Measurements from ENCODE around the gene LENEP. TPM values are rescaled to one million over a fixed set of nuclear protein-coding genes. Genes with fewer than 3 reads are reported as not detected.

Gene LENEP
- total RNA-seq, 1 donor = not detected

GRCh38 chr1:155015527-155016230, 22.3 kb downstream of the LENEP start:
- no peak overlapping the region for H3K4me2 ChIP-seq (ENCODE audit: insufficient read depth, low read length)
- peaks cover 18% of the 10 kb centered on the region for H3K79me2 ChIP-seq (ENCODE audit: insufficient read depth, low read length)
- peak; percentile 61 for DNase-seq (ENCODE audit: insufficient read length, low spot score, missing footprints)
- H4K20me1 ChIP-seq (ENCODE audit: insufficient read depth, low read length) = peaks cover 26% of the 10 kb centered on the region
- peaks cover 15% of the 10 kb centered on the region for H3K4me1 ChIP-seq (ENCODE audit: insufficient read depth, low read length)
- no peak overlapping the region for H3K4me3 ChIP-seq (ENCODE audit: insufficient read depth, low read length)
- H3K27ac ChIP-seq (ENCODE audit: low read depth, low read length) = no peak overlapping the region
- TF ChIP-seq CTCF (IDR thresholded peaks at IDR 0.05; ENCODE audit: extremely low read depth, low read depth, low read length) = no peak
- H3K9me3 ChIP-seq (ENCODE audit: low read depth, low read length) = no peaks in the 10 kb centered on the region
- no peaks in the 10 kb centered on the region for H3K27me3 ChIP-seq (ENCODE audit: insufficient read depth, low read length)
- H2AFZ ChIP-seq (ENCODE audit: low read length) = no peak overlapping the region
- H3K36me3 ChIP-seq (ENCODE audit: insufficient read depth, low read length) = peaks cover 15% of the 10 kb centered on the region

GRCh38 chr1:155016231-155016831, 22.9 kb downstream of the LENEP start:
- Histone ChIP-seq H3K4me1 (ENCODE audit: insufficient read depth, low read length) (peaks cover 15% of the 10 kb centered on the region), H3K27ac (ENCODE audit: low read depth, low read length) (no peak overlapping the region), H3K79me2 (ENCODE audit: insufficient read depth, low read length) (peaks cover 14% of the 10 kb centered on the region), H3K9me3 (ENCODE audit: low read depth, low read length) (no peaks in the 10 kb centered on the region), H3K4me2 (ENCODE audit: insufficient read depth, low read length) (no peak overlapping the region), H3K36me3 (ENCODE audit: insufficient read depth, low read length) (peaks cover 15% of the 10 kb centered on the region), H3K27me3 (ENCODE audit: insufficient read depth, low read length) (no peaks in the 10 kb centered on the region), H4K20me1 (ENCODE audit: insufficient read depth, low read length) (peaks cover 26% of the 10 kb centered on the region), H2AFZ (ENCODE audit: low read length) (no peak overlapping the region), H3K4me3 (ENCODE audit: insufficient read depth, low read length) (no peak overlapping the region)
- DNase-seq (ENCODE audit: insufficient read length, low spot score, missing footprints) = peak; percentile 44
- no peak for TF ChIP-seq CTCF (IDR thresholded peaks at IDR 0.05; ENCODE audit: extremely low read depth, low read depth, low read length)

- no peaks in the 10 kb centered on the region for H3K27me3 ChIP-seq (ENCODE audit: insufficient read depth, low read length)
- H3K4me1 ChIP-seq (ENCODE audit: insufficient read depth, low read length) = peaks cover 15% of the 10 kb centered on the region
- no peak overlapping the region for H2AFZ ChIP-seq (ENCODE audit: low read length)
- H3K27ac ChIP-seq (ENCODE audit: low read depth, low read length) = no peak overlapping the region
- H4K20me1 ChIP-seq (ENCODE audit: insufficient read depth, low read length) = peaks cover 21% of the 10 kb centered on the region
- peak overlapping the region; percentile 59 for H3K4me3 ChIP-seq (ENCODE audit: insufficient read depth, low read length)
- H3K4me2 ChIP-seq (ENCODE audit: insufficient read depth, low read length) = peak overlapping the region; percentile 56
- peaks cover 15% of the 10 kb centered on the region for H3K36me3 ChIP-seq (ENCODE audit: insufficient read depth, low read length)
- peaks cover 10% of the 10 kb centered on the region for H3K79me2 ChIP-seq (ENCODE audit: insufficient read depth, low read length)
- peak; percentile 98 for DNase-seq (ENCODE audit: insufficient read length, low spot score, missing footprints)
- H3K9me3 ChIP-seq (ENCODE audit: low read depth, low read length) = no peaks in the 10 kb centered on the region
- TF ChIP-seq CTCF (IDR thresholded peaks at IDR 0.05; ENCODE audit: extremely low read depth, low read depth, low read length) = peak; percentile 97
Measured at GRCh38 chr1:155017041-155017945, 23.9 kb downstream of the LENEP start.

Data from osteoblast (primary cell).